ENCODE data around the gene GAS2L1.

The GAS2L1 gene

DNA sequence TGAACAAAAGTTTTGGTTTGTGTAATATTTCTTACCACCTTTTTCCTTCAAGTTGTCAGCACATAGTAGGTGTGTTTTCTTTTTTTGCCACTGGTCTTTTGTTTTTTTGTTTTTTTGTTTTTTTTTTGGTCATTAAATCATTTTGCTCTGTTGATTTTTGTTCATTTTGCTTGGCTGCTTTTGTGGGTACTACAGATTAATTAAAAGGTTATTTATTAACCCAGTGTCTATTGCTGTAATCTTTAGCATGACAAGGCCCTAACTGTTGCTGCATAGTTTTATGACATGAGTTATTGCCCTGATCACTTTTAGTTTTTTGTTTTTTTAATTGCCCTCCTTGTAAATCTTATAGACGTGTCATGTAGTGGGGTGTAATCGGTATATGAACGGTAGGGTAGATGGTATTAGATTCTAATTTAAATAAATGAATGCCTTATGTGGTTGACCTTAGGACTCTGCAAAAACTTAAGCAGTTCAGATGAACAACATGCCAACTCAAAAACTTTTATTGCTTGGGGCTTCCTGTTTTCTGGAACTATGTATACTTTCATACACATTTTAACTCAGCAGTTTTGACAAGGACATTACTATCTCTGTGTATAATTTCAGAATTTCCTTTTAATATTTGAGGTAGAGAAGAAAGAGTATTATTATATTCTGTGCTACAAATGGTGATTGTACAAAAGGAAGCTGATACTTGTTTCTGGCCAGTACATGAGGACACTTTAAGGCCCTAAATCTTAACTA, 30.5 kb upstream of the GAS2L1 start:
- DNase-seq, result no peak

DNA sequence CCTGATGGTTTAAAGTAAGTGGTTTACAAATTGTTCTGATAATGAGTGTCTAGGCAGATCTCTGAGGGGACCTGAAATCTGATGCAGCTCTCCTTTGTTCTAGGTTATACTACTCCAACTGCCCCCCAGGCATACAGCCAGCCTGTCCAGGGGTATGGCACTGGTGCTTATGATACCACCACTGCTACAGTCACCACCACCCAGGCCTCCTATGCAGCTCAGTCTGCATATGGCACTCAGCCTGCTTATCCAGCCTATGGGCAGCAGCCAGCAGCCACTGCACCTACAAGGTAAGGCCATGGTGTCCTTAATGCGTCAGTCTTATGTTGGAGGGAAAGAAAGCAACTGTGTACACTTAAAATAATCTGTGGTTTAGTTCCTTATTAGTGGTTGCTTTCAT, 28.5 kb upstream of the GAS2L1 start:
- no peak for DNase-seq

DNA sequence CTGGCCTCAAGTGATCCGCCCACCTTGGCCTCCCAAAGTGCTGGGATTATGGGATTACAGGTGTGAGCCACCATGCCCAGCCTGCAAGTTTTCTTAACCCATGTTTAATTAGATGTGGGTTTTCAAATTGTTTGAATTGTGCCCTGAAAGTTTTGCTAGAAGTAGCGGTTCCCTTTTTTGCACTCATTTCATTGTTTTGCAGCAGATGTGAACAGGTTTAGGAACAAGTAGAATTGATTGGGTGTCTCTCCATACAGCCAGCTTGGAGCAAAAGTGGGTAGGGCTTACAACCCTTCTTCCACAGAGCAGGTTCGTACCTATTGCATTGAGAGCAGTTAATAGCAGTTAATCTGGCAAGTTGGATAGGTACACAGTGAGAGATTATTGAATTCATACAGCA, 22.3 kb upstream of the GAS2L1 start:
- no peak for DNase-seq

DNA sequence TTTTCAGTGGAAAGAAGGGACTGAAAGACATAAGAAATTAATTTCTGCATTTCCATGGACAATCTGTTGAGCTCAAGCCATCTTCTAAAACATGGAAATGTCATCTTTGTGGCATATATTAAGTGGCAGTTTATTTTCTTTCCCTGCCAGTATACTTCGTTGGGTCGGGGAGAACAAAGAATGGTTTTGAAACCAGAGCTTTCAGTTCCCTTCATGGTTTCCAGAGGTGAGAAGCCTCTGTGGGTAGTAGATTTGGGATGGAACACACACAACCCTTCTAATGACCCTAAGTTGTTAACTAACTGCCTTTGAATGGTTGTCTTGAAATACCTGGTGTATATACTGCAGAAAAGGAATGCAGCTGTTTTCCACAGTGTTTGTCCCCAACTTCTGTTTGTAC, 17.6 kb upstream of the GAS2L1 start:
- DNase-seq, result no peak

DNA sequence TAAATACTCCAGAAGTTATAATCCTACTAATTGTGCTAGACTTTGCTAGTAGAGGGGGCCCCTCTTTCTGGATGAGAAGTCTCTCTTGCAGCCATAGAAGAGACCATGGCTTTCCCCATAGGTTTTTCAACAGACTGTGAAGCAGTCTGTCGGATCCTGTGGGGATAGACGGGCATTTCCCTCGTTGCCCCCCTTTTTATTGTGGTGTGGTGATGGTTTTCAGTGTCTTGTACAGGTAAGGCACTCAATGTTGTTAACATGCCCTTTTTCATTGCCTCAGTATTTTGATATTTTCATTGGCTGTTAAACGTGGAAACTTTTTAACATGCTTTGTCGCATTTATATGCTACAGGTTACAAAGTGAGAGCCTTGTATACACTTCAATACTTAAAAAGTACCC, 16.4 kb upstream of the GAS2L1 start:
- DNase-seq, result no peak

DNA sequence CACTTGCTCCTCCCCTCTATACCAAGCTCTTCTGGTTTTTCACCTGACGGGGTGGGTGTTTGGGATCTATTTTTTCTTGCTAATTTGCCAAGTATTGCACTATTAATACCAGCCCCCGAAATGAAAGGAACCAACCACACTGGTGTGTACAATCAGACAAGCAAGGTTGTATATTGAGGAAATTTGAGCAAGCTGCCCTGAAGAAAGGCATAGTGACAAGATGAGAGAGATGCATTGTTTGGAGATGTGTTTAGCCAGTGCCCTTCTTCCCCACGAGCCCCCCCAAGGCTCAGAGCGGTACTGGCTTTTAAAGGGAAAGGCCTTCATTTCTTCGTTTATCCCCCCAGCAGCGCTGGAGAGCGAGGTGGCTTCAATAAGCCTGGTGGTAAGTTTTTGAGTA, 15.2 kb upstream of the GAS2L1 start:
- peak; percentile 17 for DNase-seq

DNA sequence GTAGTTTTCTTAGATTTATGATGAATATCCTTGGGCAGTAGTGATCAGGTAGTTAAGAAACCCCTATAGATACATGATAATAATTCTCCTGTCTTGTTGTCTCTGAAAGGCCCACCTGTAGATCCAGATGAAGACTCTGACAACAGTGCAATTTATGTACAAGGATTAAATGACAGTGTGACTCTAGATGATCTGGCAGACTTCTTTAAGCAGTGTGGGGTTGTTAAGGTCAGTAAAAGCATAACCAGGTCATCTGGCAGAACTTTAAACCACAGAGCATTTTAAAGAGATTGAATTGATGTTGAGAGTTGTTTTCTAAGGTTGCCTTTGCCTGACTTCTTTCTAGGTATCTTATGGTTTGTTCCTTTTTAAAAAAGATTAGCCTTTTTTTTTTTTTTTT, 14.1 kb upstream of the GAS2L1 start:
- no peak for DNase-seq

DNA sequence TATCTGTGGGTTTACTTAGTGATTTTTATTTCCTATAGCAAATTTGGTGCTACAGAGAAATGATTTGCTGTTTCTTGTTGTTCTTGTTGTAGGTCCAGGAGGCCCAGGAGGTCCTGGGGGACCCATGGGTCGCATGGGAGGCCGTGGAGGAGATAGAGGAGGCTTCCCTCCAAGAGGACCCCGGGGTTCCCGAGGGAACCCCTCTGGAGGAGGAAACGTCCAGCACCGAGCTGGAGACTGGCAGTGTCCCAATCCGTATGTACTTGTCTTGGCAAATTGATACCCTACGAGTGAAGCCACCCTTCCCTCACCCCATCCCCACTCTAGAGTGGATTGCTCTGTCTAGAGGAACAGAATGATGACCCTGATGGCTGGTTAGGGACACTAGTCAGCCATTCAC, 7.8 kb upstream of the GAS2L1 start:
- DNase-seq, result no peak

DNA sequence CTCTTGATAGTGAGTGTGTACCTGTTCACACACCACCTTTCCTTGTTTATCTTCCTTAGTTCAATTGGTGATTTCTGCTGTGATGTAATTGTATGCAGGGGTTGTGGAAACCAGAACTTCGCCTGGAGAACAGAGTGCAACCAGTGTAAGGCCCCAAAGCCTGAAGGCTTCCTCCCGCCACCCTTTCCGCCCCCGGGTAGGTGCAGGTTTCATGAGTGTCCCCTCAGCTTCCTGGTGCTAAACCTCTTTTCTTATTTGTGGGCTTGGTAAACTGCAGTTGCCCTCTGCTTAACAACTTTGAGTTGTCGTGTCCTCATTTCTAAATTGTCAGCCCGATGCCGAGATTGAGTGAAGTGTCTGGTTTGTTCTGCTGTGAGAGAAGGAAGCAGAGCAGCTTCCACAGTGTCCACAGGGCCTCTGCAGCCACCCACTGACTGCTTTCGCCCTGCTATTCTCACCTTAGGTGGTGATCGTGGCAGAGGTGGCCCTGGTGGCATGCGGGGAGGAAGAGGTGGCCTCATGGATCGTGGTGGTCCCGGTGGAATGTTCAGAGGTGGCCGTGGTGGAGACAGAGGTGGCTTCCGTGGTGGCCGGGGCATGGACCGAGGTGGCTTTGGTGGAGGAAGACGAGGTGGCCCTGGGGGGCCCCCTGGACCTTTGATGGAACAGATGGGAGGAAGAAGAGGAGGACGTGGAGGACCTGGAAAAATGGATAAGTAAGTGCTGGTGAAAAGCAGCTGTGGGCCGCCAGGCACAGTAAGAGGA, 7.1 kb upstream of the GAS2L1 start:
- DNase-seq, result no peak

DNA sequence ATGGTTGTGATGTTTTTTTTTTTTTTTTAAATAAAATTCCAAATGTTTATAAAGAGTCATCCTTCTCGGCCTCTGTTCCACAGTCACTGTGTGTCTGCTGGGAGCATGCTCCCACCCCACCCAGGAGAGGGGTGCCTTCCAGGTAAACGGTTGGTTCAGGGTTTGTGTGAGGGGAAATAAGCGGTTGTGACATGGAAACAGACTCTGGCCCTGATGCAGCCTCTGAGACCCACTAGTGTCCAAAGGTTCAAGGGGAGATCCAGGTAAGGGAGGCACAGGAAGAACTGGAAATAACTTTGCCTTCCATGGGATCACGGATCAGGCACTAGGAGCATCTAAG, 6.0 kb upstream of the GAS2L1 start:
- no peak for DNase-seq

DNA sequence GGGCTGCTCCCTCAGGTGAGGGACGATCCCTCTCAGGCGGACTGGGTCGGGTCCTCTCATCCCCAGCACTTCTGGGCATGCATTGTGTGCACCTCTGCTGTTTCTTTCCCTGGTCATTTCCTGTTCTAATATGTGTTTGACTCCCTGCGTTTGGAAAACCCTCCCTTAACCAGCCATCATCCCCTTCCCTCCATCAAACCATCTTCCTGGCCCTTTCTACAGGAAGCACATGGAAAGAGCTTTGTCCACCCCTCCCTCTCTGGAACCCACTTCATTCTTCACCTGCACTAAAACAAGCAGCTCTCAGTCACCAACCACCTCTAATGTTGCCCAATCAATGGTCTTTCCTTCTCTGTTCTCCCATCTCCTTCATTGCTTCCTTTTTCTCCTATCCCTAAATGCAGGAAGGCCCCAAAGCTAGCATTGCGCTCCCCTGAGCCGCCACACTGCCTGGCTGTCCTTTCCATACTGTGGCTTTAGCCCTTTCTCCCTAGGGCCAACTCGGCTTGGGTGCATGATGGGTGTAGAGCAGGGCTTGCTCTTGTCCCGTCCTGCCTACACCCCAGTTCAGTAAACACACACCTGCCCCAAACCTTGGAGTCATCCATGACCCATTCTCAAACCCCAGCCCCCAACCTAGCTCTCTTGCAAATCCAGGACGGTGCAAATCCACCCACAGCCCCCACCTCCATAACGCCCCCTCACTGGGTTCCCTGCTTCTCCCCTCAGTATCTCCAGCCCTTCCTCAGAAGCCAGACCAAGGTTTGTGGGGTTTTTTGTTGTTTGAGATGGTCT, 5.4 kb upstream of the GAS2L1 start:
- DNase-seq, result peak; percentile 8

DNA sequence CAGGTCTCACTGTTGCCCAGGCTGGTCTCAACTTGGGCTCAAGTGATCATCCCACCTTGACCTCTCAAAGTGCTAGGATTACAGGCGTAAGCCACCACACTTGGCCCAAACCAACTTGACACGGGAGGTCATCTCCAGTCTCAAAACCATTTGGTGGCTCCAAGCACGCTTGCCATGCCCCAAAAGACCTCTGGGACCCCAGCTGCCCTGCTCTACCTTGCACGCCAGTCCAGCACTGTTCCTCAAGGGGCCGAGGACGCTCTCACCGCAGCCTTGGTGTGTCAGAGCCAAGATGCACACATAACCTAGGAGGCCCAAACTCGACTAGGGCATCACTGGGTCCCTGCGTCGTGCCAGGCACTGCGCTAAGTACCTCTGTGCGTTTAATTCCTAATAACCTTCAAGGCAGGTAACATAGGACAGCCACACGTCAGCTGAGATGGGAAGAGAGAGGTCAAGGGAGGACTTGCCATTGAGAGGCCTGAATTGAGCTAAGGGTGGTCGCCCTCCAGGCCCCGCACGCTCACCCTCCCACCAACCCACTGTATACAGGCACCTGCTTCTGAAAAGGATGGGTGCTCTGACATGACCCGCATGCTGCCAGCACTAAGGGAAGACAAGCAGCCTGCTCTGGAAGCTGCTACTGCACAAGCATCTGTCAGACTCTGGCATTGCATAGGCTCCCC, 4.6 kb upstream of the GAS2L1 start:
- DNase-seq, result peak; percentile 14

DNA sequence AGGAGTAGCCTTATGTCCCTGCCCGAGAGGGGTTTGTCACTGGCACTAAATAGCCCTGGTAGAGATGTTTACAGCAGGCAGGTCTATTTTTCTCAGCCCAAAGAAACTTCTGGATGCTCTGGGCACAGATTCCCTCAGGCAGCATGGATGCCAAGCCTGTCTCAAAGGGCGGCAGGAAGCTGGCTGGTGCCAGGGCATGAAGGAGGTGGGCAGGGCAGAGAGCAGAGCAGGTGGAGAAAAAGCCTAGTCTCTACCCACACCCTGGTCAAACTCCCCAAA, 4.1 kb upstream of the GAS2L1 start:
- no peak for DNase-seq

DNA sequence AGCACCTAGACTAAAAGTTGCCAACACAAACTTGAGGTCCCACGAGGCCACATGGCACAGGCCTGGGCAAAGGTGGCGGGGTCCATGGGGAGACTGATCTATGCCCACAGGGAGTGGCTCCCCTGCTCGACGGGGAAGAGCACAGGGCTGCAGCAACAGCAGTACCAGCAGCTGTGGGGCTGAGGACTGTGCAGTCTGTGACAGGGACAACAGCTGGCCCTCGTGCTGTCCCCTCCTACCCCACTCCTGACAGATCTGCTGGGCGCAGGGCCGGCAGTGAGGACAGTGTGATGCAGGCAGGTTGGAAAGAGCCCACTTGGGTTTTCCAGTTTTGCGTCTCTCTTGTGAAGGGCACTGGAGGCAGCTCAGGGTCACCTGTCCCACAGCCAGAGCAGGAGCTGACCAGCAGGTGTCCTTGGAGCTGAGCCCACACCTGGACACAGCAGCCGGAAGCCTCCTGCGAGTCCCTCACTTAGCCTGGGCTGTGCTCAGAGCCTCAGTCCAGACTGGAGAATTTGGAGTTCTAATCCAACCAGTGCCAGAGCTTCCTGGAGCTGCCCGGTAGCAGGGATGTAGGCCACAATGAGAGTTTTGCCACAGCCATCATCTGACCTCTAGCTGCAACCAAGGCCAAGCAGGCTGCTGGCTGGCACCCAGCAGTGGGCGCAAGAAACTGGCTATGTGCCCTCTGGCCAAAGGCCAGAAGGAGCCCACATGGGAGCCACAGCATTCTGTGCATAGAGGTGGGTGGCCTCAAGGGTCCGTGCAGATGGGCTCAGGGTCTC, 3.6 kb upstream of the GAS2L1 start:
- DNase-seq, result peak; percentile 29

DNA sequence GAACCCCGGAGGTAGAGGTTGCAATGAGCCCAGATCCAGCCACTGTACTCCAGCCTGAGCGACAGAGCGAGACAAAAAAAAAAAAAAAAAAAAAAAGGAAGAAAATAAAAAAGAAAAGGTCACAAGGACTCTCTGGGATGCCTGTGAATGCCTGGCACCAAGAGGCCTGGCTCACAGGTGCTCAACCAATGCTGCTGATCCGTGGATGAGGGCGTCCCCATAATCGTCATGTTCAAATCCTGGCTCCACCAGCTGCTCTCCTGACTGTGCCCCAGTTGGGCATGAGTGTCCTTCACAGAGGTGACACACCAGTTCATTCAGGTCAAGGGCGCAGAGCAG, 645 bp upstream of the GAS2L1 start:
- no peak for DNase-seq

DNA sequence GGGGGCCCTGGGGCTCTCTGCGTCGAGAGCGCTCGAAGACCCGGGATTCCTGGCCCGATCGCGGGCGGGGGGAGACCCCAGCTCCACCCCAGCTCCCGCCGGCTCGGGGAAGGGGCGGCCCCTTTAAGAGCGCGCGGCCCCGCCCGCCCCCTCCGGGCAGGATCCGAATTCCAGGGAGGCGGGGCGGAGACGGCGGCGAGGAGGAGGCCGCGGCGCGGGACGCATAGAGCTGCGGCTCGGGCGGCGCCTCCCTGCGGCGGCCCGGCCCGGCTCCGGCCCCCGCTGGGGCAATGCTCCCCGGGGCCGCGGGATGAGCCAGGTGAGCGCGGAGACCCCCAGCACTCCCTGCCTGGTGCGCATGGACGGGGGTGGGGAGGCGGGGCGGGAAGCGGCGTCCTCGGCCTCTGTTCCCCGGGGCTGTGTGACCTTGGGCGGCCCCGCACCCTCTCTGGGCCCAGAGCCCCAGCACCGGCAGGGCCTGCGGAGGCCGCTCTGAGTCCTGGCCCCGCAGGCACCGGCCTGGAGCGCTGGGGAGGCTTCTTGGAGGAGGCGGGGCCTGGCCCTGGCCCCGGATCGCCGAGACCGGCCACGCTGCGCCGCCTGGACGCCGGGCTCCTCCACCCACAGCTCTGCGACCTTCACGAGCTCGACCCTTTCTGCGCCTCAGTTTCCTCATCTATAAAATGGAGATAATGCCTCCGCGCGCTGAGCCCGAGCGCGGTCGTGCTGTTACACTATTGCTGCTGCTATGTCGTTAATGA, 565 bp downstream of the GAS2L1 start:
- peak; percentile 91 for DNase-seq

DNA sequence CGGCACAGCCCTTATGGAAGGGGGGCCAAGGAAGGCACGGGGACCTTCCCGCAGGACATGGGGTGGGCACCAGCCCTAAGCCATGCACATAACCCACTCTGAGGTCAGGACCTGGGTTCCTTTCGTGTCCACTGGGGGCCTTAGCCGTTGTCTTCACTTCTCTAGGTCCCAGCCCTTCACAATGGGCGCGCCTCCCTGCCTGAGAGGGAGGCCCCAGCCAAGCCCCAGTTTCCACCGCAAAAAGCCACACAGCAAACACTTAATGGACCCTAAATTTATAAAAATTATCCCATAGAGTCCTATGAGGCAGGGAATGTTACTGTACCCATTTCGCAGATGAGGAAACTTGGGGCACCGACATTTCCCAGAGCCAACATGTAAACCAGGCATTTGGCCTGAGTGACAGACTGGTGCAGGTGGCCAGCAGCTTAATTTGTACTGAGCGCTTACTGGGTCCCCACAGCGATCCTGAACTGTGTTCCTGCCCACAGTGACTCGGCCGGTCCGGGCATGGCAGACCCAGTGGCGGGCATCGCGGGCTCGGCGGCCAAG, 1.2 kb downstream of the GAS2L1 start:
- DNase-seq, result no peak

DNA sequence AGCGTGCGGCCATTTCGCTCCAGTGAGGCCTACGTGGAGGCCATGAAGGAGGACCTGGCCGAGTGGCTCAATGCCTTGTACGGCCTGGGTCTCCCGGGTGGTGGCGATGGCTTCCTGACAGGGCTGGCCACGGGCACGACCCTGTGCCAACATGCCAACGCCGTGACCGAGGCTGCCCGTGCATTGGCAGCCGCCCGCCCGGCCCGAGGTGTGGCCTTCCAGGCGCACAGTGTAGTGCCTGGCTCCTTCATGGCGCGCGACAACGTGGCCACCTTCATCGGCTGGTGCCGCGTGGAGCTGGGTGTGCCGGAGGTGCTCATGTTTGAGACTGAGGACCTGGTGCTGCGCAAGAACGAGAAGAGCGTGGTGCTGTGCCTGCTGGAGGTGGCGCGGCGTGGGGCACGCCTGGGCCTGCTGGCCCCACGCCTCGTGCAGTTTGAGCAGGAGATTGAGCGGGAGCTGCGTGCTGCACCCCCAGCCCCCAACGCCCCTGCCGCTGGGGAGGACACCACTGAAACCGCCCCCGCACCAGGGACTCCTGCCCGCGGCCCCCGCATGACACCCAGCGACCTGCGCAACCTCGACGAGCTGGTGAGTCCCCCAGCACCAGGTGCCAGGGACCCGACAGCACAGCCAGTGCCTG, 1.8 kb downstream of the GAS2L1 start:
- DNase-seq, result no peak

DNA sequence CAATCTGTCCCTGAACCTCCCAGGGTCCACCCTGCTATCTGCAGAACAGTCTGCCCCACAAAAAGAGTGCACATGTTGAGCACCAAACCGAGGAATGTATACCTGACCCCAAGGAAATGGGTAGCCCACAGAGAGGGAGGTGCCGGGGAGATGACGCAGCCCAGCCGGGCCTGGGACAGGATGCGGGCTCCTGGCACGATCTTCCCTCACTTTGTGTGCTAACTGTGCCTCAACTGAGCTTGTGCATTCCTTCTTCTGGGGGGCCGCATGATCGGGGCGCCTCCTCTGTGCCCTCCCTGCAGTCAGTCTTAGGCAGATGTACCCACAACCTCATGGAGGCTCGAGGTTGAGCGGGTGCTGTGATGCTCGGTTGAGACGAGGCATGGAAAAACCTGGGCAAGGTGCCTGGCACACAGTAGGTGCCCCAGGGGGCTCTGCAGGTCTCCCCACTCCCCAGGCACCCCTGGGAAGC, 2.4 kb downstream of the GAS2L1 start:
- DNase-seq, result no peak

DNA sequence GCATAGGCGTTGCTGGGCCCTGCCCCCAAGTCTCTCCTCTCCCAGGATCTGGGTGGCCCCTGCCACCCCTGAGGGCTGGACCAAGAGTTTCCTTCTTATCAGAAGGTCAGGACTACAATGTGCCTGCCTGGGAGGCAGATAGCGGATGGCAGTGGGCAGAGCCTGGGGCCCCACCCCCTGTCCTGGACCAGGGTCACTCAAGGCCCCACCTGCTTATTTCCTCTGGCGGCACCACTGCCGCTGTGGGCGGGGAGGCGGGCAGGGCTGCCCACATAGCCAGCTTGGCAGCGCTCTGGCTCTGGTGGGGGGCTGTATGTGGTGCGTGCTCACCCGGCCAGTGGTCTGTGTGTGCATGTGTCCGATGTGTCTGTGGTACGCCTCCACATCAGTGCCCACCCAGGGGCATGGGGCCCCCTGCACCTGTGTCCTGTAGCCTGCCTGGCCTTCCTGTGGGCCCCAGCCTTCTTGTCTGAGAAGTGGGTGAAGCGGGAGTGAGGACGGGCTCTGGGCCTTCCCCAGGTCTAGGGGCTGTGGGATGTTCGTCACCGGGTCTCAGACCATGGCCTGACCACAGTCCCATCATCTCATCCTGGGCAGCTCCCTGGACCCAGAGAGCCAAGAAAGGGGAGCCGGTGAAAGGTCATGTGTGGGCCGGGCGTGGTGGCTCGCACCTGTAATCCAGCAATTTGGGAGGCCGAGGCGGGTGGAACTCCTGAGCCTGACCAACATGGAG, 3.0 kb downstream of the GAS2L1 start:
- DNase-seq, result no peak
